GM12891 (cell line): ENCODE data around the gene PRMT2.

Experiments used
- POLR2A ChIP-seq: IDR thresholded peaks from 2 replicates; pipeline ENCODE4 v1.6.1; 2011; ENCODE audit warnings: low read depth, low read length, control low read depth
- POLR2AphosphoS5 ChIP-seq: IDR thresholded peaks from 2 replicates; pipeline ENCODE4 v1.6.1; 2011; ENCODE audit warnings: low read depth, low read length, control low read depth

- TF ChIP-seq POLR2A (no peak), POLR2AphosphoS5 (no peak)
These were observed 11.4 kb upstream of the PRMT2 start for GRCh38 chr21:46624050-46624449.
